ENCODE results near the gene SIRPG.

Gene SIRPG

DNA sequence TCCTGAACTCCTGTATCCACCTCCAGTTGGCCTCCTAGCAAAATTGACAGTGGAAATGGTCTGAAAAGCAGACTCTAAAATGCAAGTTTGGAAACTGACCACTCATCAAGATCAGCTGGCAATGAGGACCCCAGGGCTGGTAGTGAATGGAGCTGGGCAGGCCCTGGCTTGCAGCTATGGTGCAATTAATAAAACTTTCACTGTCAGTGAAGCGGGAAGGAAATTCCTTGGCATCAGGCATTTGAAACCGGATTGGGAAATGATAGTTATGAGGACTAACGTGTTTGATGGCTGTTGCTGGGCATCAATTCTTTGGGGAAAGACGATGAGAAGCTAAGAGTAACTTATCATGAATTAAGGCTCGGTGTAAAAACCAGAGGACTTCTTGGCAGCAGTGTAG lies 56.8 kb downstream of the SIRPG start:
- no peak for DNase-seq

DNA sequence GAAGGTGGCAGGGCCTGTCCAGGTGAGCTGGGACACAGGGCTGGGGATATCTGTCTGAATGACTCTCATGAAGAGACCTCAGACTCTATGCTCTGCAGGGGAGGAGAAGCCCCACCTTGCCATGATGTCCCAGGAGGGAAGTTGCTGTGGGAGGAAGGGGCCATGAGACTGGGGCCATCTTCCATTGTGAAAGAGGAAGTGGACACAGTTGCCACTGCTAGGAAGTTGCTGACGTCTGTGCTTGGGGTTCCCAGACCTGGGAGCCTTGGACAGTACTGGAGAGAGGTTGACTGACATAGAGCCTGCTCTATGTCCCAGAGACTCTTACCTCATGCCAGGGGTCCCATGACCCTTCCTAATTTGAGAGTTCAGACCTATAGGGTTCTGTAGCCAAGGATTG lies 62.2 kb downstream of the SIRPG start:
- DNase-seq = no peak

GRCh38 chr20:1588533-1589460 lies 68.8 kb downstream of the SIRPG start:
- DNase-seq = peak in 4 of 56 donors; percentile 5 to 15 (median 6)

DNA sequence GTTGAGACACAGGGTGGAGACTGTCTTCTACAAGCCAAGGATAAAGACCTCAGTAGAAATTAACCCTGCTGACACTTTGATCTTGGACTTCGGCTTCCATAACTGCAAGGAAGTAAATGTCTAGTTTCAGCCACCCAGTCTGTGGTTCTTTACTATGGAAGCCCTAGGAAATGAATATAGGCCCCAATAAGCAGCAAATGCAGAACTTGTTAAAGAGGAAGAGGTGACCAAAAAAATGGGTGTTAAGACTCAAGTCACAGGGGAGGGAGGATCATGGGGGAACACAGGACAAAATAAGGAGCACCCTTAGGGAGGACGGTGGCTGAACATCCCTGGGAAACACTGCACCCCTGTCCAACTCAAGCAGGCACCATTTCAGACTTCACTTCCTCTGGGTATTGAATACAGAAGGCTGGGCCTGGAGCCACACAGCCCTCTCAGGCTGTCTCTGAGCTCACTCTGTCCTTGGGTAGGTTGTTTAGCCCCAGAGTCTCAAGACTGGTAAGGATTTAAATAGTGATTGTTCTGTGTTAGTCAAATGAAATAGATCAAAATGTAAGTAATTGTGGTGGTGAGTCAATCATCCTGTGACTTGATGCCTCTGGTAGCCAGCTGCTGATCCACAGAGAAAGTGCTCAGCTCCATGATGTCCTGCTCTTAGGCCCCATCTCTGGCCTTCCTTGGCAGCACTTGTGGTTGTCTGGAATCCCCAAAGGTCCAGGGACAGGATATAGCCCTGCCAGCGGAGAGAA lies 69.6 kb downstream of the SIRPG start:
- no peak for DNase-seq

- no peak for DNase-seq
Measured at GRCh38 chr20:1579488-1579887, 78.1 kb downstream of the SIRPG start.

Measured in nucleus accumbens (tissue), 56 donors.